ENCODE data around the gene TADA2B.

The TADA2B gene

DNA sequence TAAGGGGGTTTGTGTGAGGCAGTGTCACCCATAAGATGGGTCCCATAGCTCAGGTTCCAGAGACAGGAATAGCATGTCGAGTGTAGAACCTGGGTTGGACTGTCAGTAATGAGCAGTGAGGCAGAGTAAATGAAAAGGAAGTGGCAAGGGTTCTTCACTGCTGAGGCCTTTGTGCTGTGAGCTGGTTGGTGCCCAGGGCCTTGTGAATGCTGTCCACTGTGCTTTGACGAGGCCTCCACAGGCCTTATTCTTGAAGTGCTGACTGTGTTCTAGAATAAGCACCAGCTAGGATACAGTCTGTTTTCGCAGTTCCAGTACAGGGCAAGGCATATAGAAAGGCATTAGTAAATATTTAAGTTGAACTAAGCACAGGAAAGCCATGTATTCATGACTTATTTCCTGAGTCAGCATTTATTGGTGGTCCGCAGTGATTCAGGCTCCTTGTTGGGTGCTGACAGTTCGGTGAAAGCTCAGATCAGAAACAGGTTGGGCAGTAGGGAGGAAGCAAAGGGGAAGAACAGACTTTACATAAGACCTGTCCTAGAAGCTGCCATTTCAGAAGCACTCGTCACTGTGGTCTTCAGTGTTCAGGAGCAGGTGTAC, 25.6 kb upstream of the TADA2B start:
- no peak for DNase-seq (ENCODE audit: low read depth in 1 of 2, low spot score in 1 of 2)

DNA sequence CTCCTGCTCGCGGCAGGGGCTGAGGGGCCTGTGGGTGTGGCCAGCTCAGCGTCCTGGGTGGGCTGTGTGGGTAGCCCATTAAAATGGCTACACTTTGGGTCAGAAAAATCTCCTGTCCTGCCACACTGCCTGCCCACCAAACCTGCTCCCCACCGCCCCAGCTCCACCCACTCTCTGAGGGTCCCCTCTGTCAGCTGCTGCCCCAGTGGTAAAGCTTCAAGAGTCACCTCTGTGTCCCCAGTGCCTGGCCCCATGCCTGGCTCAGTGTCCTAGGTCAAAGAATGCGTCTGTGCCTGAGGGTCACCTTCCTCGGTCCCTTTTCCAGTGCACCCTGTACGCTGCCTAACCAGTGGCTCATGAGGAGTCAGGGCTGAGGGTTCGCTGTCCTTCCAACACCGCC, 24.9 kb upstream of the TADA2B start:
- DNase-seq (ENCODE audit: low read depth in 1 of 2, low spot score in 1 of 2) = no peak

DNA sequence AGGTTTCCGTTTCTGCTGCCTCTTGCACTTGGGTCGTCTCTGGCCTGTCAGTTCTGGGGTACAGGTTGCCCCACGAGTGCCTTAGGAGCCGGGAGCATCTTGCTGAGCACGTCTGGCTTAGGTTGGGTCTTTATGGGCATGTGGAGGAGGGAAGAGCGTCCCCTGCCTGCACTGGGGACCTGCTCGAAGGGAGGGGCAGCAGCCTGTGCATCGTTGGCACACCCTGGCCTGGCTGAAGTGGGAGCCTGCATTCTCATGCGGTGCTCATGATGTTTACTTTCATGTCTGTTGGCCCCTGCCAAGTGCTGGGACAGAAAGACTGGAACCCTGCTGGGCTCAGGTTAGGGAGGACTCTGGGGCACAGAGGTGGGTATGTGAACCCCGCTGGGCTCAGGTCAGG, 23.8 kb upstream of the TADA2B start:
- no peak for DNase-seq (ENCODE audit: low read depth in 1 of 2, low spot score in 1 of 2)

DNA sequence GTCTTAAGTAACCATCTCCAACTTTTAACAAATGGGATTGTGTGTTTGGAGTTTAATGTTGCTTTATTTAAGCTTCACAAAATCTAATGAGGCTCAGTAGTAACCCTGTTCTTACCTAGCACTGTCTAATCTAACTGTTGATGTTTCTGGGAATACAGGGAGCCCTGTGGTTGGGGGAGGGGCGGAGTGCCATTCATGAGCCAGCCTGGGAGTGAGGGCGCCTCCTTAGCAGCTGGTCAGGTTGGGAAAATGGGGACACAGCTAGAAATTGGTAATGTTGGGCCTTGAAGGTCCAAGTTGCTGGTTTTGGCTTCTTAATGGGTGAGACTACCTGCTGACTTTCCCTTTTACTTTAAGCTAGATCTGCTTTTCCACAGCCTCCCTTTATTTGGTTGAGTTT, 22.9 kb upstream of the TADA2B start:
- DNase-seq (ENCODE audit: low read depth in 1 of 2, low spot score in 1 of 2) = no peak

DNA sequence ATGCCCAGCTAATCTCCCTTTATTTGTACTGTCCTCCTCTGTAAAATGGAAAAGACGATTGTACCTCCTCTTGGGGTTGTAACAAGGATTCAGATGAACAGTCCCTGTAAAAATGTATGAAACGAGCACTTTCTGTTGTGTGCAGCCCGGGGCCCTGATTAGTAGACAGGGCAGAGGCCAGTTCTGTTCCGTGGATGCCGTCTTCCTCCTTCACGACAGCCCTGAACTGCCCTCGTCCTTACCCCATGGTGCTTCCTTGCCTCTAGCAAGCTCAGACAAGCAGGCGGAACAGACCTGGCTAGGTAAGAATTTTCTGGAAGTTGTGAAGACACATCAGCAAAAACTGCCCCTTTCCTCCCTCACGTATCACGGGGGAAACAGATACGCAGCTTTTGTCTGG, 22.3 kb upstream of the TADA2B start:
- DNase-seq (ENCODE audit: low read depth in 1 of 2, low spot score in 1 of 2) = no peak

DNA sequence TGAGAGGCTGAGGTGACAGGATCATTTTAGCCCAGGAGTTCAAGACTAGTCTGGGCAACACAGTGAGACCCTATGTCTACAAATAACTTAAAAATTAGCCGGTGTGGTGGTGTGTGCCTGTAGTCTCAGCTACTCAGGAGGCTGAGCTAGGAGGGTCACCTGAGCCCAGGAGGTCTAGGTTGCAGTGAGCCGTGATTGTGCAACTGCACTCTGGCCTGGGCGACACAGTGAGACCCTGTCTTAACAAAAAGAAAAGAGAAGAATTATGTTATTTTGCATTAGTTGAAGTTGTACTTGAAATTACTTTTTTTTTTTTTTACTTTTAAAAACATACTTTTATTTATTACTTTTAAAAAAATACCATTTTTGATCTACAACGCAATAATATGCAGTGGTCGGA, 21.8 kb upstream of the TADA2B start:
- DNase-seq (ENCODE audit: low read depth in 1 of 2, low spot score in 1 of 2) = no peak

DNA sequence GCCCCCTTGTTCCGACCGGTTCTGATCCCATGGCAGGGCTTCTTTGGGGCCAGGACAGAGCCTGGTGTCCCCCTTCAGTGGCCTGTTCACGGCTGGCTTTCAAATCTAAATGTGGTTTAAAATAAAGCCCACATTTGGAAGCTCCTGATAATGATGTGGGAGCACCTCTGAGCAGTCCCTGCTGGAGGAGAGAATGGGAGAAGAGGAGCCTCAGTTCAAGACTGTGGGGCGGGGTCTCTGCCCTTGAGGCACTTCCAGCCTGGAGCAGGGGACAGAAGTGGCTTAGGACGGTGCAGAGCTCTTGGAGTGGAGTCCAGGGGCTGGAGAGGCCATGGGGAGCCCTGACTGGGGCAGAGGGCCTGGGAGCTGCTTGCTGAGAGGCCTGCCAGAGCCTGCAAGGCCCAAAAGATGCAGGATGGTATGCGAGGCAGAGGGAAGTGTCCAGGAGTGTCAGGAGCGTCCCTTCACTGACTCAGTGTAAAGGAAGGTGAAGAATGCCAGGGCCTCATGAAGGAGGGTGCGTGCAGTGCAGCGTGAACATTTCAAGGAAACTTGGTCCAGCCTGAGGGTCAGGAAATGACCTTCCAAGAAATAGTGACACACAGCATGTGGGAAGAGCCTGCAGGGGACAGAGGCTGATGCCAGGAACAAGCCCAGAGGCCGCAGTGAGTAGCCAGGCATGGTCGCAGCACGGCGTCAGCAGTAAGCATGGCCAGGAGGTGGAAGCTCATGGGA, 21.1 kb upstream of the TADA2B start:
- no peak for DNase-seq (ENCODE audit: low read depth in 1 of 2, low spot score in 1 of 2)

DNA sequence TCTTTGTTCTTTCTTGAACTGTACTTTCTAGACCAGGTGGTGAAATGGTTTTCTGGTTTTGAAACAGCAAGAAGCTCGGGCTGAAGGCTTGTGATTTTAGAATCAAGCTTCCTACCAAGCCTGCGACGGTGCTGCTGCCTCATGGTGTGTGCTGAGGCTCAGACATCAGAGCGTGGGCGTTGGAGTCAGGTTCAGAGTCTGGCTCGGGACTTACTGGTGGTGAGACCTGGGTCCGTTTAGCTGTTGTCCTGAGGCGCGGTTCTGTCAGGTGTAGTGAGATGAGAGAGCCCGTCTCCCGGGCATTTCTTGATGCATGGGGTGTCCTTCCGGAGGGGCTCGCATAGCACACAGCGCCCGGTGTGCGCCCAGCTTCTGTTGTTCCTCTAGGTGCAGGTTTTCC, 19.7 kb upstream of the TADA2B start:
- DNase-seq (ENCODE audit: low read depth in 1 of 2, low spot score in 1 of 2) = no peak

DNA sequence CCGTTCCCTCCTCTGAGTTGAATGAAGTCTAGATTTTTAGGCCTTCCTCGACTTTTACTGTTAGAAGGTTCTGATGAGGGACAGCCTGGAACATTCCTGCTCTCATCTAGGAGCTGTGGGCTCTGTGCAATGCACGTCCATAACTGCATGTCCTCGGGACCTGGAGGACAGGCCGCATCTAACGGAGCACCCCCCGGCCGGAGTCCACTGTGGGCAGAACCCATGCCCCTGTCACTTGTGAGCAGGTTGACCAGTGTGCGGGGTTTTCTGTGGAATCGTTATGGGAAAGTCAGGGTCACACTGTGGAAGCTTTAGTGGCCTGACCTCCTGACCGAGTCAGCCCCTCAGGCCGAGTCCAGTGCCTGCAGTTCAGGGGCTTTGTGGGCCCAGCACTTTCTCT, 19.3 kb upstream of the TADA2B start:
- DNase-seq (ENCODE audit: low read depth in 1 of 2, low spot score in 1 of 2) = no peak

DNA sequence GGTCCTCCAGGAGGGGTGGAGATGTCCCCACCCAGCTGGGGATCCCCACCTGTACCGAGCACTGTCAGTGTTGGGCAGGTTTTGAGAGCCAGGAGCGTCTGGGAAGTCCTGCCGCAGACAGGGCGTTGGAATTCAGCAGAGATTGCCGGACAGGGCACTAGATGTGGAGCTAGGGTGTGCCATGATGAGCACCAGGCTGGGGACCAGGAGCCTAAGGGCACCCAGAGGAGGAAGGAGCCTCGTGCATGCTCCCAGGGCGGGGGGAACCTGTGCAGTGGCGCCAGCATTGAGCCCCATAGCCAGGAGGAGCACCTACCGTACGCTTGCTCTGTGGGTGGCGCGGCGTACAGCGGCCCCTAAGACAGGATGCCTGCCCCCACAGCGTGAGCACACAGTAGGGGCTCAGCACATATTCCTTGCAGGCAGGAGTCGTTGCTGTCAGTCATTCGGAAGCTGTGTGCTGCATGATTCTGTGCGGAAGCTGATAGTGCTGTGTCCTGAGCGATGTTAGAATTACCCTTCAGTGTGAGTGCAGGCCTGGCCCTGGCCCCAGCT, 18.8 kb upstream of the TADA2B start:
- no peak for DNase-seq (ENCODE audit: low read depth in 1 of 2, low spot score in 1 of 2)

DNA sequence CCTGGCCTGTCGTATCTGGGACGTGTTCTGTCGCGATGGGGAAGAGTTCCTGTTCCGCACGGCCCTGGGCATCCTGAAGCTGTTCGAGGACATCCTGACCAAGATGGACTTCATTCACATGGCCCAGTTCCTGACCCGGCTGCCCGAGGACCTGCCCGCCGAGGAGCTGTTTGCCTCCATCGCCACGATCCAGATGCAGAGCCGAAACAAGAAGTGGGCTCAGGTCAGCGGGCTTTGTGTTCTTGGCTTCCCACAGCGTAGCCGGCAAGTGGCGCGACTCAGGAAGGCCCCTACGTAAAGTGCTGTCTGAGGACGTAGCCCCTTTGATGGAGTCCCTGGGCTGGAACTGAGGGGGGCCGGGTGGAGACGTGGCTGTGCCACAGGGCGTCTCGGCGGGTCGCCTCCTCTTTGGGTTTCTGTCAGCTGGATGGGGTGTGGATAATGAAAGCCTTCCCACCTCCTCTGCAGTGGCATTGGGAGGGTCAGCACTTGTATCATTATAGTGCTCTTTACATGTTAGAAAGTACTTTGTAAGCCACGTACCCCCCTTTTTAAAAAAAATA, 18.1 kb upstream of the TADA2B start:
- no peak for DNase-seq (ENCODE audit: low read depth in 1 of 2, low spot score in 1 of 2)

DNA sequence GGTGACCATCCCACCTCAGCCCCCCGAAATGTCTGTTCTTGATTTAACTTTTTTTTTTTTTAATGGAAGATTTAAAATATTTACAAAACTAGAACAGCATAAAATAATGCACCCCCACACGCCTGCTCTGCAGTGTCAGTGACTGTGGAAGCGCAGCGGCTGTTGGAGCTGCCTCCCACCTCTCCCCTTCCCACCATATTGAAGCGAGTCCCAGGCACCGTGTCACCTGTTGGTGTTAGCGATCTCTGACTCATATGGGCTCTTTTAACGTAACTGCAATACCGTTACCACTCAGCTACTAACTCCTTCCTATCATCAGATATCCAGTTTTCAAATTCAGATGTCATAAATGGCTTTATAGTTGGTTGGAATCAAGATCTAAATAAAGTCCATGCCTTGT, 17.1 kb upstream of the TADA2B start:
- DNase-seq (ENCODE audit: low read depth in 1 of 2, low spot score in 1 of 2) = no peak

DNA sequence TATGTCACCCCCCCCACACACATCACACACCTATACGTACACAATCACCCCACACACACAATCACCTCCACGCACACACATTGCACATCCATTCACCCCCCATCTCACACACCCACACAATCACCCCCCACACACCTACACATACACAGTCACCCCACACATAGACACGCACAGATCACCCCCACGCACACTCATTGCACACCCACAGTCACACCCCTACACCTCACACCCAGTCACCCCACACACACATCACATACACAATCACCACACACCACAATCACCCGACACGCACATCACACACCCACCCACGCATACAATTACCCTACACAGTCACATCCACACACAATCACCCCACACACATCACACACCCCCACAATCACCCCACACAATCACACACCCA, 15.9 kb upstream of the TADA2B start:
- DNase-seq (ENCODE audit: low read depth in 1 of 2, low spot score in 1 of 2) = no peak

DNA sequence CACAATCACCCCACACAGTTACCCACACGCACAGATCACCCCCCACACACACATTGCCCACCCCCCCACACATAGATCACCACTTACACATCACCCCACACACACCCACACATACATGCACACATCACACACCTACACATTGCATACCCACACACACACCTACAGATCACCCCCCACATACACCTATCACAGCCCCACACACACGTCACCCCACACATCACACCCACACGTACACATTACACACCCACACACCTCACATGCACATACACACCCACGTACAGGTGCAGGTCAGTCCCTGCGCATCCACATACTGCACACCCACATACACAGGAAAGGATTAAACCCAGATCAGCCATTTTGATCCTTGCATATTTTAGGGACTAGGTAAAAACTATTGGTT, 15.3 kb upstream of the TADA2B start:
- no peak for DNase-seq (ENCODE audit: low read depth in 1 of 2, low spot score in 1 of 2)

DNA sequence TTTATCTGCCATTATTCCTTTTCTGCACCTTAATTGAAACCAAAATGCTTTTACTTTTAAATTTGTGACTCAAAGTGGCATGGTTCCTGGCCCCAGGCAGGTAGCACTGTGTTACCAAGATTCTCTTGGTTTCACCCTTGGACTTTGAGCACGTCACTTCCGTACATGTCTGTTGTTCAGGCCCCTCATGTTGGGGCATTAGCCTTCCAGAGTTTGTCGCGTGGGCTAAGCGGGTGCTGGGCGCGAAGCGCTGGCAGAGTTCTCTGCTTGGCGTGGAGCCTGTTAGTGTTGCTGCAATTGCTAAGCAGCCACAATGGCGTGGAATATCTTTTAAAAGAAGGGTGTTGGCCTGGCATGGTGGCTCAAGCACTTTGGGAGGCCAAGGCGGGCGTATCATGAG, 14.0 kb upstream of the TADA2B start:
- no peak for DNase-seq (ENCODE audit: low read depth in 1 of 2, low spot score in 1 of 2)

DNA sequence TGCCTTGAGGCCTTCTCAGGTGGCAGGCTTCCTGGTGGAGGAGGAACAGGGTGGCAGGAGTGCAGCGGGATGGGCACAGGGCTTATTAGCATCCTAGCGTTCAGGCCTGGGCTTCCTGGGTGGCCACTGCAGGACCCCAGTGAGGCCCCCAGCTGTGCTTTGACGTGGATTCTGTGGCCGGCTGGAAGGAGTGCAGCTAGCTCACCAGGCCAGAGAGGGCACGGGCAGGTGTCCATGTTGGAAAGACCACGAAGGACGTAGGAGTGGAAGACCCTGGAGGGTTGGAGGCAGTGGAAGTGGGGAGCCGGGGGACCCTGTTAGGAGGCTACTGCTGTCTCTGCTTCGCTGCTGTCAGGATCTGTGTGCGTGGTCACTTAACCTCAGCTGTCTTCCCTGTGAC, 13.3 kb upstream of the TADA2B start:
- no peak for DNase-seq (ENCODE audit: low read depth in 1 of 2, low spot score in 1 of 2)

DNA sequence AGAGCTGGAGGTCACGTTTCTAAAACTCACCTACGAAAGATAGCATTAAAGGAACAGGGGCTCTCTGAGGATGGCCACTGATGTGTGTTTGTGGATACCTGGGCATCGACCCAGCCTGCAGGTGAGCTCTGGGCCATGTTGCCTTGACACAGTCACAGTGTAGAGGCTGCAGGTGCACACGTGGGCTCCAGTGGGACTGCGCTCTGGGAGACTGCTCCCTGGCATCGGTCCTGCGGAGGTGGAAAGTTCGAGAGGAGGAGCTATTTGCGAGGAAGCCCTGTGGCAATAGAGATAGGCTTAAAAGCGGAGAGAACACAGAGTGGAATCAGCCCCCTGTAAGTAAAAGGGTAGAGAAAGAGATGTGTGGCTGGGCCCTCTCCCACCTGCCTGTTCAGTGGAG, 12.3 kb upstream of the TADA2B start:
- no peak for DNase-seq (ENCODE audit: low read depth in 1 of 2, low spot score in 1 of 2)

DNA sequence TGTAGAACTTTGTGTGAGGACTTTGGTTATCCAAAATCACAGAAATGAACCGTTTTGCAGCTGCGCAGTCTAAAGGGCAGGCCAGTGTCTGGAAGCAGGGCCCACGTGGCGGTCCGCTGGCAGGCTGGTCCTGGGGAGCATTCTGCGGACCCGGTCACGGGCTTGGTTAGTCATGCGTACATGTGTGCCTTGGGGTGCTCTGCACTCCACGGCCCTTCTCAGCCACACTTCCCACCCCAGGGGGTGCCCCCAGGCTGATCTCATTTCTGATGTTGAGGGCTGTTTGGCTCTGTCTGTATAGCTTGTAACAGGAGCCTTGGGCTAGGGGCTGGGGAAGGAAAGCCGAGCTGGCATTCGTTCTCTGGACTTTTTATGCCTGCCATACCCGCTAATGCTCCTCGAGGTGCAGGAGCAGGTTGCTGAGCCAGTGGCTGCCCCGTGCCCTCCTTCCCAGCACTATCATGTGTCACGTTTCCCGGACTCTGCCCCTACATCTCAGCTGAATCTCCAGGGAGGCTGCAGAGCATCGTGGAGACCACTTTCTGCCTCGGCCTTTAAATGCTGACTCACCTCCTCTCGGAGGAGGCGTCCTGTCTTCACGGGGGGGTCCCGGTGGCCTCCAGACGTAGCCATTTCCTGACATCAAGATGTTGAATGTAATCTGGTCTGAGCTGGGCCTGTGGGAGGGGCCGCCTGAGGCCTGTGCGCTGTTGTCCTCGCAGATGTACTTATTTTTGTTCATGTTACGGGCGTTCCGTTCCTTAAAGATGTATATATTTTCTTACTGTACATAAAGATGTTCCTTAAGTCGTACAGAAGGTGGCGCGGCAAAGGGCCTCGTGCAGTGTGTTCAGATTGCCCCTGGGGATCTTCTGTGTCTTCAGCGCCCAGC, 11.4 kb upstream of the TADA2B start:
- DNase-seq (ENCODE audit: low read depth in 1 of 2, low spot score in 1 of 2) = no peak

DNA sequence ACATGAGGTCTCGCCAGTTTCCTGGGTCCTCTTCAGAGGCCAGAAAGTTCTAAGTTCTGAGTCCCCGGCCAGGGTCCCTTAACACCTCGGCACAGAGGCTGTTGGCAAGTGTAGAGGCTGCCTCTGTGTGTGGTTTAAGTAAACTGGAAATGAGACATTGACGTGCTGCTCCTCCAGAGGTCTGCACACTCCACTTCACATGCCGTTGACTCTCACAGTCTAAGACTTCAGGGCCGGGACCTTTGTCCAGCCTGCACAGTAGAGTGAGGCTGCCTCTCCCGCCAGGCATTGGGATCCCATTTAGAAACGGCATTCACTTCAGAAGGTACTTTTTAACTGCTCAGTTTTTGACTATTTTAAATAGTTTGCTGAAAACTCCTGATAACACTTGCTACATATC, 10.6 kb upstream of the TADA2B start:
- DNase-seq (ENCODE audit: low read depth in 1 of 2, low spot score in 1 of 2) = no peak

DNA sequence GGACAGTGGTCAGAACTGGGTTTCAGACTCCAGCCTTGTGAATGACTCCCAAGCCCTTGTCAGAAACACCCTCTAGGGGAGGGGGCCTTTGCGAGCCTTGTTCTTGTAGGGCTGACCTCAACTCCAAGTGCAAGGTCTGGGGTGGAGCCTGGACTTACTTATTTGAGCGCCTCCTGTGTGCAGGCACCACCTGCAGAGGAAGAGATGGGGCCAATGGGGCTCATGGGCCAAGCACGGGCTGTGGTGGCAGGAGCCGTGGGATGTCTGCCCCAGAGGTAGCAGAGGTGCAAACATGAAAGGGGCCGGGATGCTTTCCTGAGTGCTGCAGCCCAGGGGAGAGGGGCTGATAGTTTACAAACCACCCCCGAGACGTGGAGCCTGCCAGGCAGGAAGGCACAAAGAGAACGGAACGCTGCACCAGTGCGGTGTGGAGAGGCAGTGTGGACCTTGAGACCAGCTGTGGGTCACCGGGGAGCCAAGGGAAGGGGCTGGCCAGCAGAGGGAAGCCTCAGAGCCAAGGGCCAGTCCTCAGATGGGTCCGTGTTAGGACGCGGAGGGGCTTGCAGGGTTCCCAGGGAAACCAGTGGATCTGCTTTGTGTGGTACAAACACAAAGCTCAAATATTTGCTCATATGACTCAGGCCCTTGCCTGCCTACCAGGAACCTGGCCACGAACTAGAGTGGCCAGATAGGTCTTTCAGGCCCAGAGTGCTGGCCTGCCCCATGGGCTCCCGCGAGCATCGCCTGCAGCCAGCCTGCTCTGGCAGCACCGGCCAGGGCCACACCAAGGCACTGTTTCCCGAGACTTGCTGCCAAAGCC, 8.7 kb upstream of the TADA2B start:
- DNase-seq (ENCODE audit: low read depth in 1 of 2, low spot score in 1 of 2) = no peak

DNA sequence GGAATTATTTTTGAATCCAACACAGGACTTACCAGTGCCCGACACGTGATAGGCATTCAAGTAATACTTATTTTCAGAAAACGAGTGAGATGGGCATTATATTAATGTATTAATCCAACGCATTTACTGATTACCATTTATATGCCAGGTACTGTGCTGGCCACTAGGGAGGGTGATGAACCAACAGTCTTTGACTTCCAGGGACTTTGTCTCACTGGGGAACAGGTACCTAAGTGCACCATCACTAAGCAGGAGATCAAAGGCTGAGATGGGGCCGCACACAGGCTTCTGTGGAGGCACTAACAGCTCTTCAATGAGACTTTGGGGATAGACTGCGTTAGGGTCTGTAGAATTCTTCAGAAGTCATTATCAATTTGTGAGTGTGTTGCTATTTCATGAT, 5.7 kb upstream of the TADA2B start:
- DNase-seq (ENCODE audit: low read depth in 1 of 2, low spot score in 1 of 2) = no peak
